OCI-LY1 (cell line): ENCODE results near the gene PADI1.

ENCODE experiments used
- H2AFZ ChIP-seq: fragments of 200-600 bp; sonication (generic), shearing (Covaris generic); 2 replicates; pipeline ENCODE4 v1.6.0; 2014; ENCODE audit warnings: antibody characterized with exemption, mild to moderate bottlenecking, low read length
- H3F3A ChIP-seq: fragments of 200-600 bp; sonication (generic), shearing (Covaris generic); 2 replicates; pipeline ENCODE4 v1.6.0; 2014; ENCODE audit warnings: mild to moderate bottlenecking, antibody characterized with exemption, low read length, moderate library complexity; ENCODE audit not compliant: insufficient read depth
- H3K27ac ChIP-seq: fragments of 200-600 bp; sonication (generic); 2 replicates; pipeline ENCODE4 v1.5.1; 2014; ENCODE audit warnings: low read length, mixed run types, mild to moderate bottlenecking, low read depth; ENCODE audit not compliant: poor library complexity, severe bottlenecking
- H3K27me3 ChIP-seq: fragments of 200-600 bp; sonication (generic); 2 replicates; pipeline ENCODE4 v1.6.0; 2014; ENCODE audit warnings: antibody characterized with exemption, mild to moderate bottlenecking, low read length, moderate library complexity; ENCODE audit not compliant: insufficient read depth
- H3K36me3 ChIP-seq: fragments of 200-600 bp; sonication (generic); 2 replicates; pipeline ENCODE4 v1.6.1; 2014; ENCODE audit warnings: mild to moderate bottlenecking, antibody characterized with exemption, low read length, moderate library complexity, mixed read lengths; ENCODE audit not compliant: insufficient read depth
- H3K4me1 ChIP-seq: fragments of 200-600 bp; sonication (generic); 2 replicates; pipeline ENCODE4 v1.5.1; 2014; ENCODE audit warnings: mild to moderate bottlenecking, low read length, moderate library complexity; ENCODE audit not compliant: insufficient read depth, severe bottlenecking
- H3K4me2 ChIP-seq: fragments of 200-600 bp; sonication (generic), shearing (Covaris generic); 2 replicates; pipeline ENCODE4 v1.6.1; 2014; ENCODE audit warnings: low read length
- H3K4me3 ChIP-seq: fragments of 200-600 bp; sonication (generic); 2 replicates; pipeline ENCODE4 v1.5.1; 2014; ENCODE audit warnings: low read length, low read depth, mild to moderate bottlenecking, mixed read lengths; ENCODE audit not compliant: poor library complexity, severe bottlenecking
- H3K79me2 ChIP-seq: fragments of 200-600 bp; shearing (Covaris generic); 2 replicates; pipeline ENCODE4 v1.6.1; 2016; ENCODE audit warnings: mixed run types, low read length, mixed read lengths; ENCODE audit not compliant: insufficient read depth
- H3K9ac ChIP-seq: fragments of 200-600 bp; sonication (generic), shearing (Covaris generic); 2 replicates; pipeline ENCODE4 v1.6.1; 2014; ENCODE audit warnings: mild to moderate bottlenecking, low read length, mixed read lengths
- H3K9me2 ChIP-seq: fragments of 200-600 bp; sonication (generic), shearing (Covaris generic); 2 replicates; pipeline ENCODE4 v1.6.1; 2014; ENCODE audit warnings: low read depth, mild to moderate bottlenecking, low read length, mixed read lengths
- H3K9me3 ChIP-seq: fragments of 200-600 bp; shearing (Covaris generic); 2 replicates; pipeline ENCODE4 v1.6.1; 2014; ENCODE audit warnings: low read length, mixed read lengths
- H4K20me1 ChIP-seq: fragments of 200-600 bp; sonication (generic), shearing (Covaris generic); 2 replicates; pipeline ENCODE4 v1.6.0; 2016; ENCODE audit warnings: mild to moderate bottlenecking, low read length; ENCODE audit not compliant: insufficient read depth
- EZH2 ChIP-seq: fragments of 200-600 bp; sonication (generic), shearing (Covaris generic); IDR thresholded peaks from 2 replicates; pipeline ENCODE4 v1.8.0; 2017; ENCODE audit warnings: borderline replicate concordance, mixed run types, mild to moderate bottlenecking, antibody characterized with exemption, low read length, moderate library complexity, mixed read lengths
- TF ChIP-seq, protein P1 (sequence below): fragments of 200-600 bp; sonication (generic), shearing (Covaris generic); IDR thresholded peaks from 2 replicates; pipeline ENCODE4 v1.5.1; 2017; ENCODE audit warnings: mild to moderate bottlenecking, antibody characterized with exemption, low read length, moderate library complexity, mixed read lengths

The PADI1 gene

DNA sequence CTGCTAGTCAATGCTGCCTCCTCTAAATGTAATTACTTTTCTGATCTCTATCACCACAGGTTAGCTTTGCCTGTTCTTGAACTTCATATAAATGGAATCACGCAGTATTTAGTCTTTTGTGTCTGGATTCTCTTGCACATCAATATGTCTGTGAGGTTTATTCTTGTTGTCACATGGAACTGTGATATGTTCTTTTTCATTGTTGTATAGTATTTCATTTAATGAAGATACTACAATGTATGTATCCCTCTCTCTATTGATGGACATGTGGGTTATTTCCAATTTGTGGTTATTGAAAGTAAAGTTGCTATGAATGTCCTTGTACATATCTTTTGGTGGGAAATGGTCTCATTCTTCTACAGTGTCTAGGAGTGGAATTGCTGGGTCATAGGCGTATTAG lies 16.7 kb upstream of the PADI1 start:
- H3K79me2 ChIP-seq = no peaks in the 10 kb centered on the region
- H4K20me1 ChIP-seq = no peaks in the 10 kb centered on the region
- TF ChIP-seq, protein P1, sequence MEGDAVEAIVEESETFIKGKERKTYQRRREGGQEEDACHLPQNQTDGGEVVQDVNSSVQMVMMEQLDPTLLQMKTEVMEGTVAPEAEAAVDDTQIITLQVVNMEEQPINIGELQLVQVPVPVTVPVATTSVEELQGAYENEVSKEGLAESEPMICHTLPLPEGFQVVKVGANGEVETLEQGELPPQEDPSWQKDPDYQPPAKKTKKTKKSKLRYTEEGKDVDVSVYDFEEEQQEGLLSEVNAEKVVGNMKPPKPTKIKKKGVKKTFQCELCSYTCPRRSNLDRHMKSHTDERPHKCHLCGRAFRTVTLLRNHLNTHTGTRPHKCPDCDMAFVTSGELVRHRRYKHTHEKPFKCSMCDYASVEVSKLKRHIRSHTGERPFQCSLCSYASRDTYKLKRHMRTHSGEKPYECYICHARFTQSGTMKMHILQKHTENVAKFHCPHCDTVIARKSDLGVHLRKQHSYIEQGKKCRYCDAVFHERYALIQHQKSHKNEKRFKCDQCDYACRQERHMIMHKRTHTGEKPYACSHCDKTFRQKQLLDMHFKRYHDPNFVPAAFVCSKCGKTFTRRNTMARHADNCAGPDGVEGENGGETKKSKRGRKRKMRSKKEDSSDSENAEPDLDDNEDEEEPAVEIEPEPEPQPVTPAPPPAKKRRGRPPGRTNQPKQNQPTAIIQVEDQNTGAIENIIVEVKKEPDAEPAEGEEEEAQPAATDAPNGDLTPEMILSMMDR = no peak
- no peak for TF ChIP-seq EZH2
- no peak overlapping the region for H3K4me2 ChIP-seq
- H3F3A ChIP-seq = no peaks in the 10 kb centered on the region
- H3K9me3 ChIP-seq = no peaks in the 10 kb centered on the region
- no peak overlapping the region for H3K4me3 ChIP-seq
- H3K27ac ChIP-seq = no peak overlapping the region
- no peaks in the 10 kb centered on the region for H3K4me1 ChIP-seq
- no peak overlapping the region for H2AFZ ChIP-seq
- no peaks in the 10 kb centered on the region; the same call in 1 of the 2 replicates for H3K36me3 ChIP-seq
- no peak overlapping the region for H3K9ac ChIP-seq
- H3K27me3 ChIP-seq = no peaks in the 10 kb centered on the region; the same call in 1 of the 2 replicates
- no peaks in the 10 kb centered on the region for H3K9me2 ChIP-seq

DNA sequence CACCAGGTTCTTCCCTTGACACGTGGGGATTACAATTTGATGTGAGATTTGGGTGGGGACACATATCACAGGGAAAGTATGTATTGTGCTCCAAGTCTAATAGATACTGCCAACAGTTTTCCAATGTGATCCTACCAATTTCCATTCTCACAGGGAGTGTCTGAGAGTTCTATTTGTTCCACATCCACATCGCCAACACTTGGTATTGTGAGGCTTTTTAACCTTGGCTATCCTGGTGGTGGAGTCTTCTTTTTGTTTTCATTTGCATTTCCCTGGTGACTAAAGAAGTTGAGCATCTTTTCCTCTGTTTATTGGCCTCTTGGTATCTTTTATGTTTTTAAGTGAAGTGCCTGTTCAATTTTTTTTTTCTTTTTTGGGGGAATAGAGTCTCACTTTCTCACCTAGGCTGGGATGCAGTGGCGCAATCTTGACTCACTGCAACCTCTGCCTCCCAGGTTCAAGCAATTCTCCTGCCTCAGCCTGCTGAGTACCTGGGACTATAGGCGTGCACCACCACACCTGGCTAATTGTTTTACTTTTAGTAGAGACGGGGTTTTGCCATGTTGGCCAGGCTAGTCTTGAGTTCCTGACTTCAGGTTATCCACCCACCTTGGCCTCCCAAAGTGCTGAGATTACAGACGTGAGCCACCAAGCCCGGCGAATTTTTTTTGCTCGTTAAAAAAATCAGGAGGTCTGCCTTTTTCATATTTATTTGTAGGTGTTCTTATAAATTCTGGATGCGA lies 15.9 kb upstream of the PADI1 start:
- TF ChIP-seq, protein P1 = no peak
- no peak for TF ChIP-seq EZH2
- Histone ChIP-seq H3K4me1 (no peaks in the 10 kb centered on the region), H3K9me2 (no peaks in the 10 kb centered on the region), H3K4me2 (no peak overlapping the region), H4K20me1 (no peaks in the 10 kb centered on the region), H3K27me3 (no peaks in the 10 kb centered on the region; the same call in 1 of the 2 replicates), H2AFZ (no peak overlapping the region), H3K36me3 (no peaks in the 10 kb centered on the region; the same call in 1 of the 2 replicates), H3K4me3 (no peak overlapping the region), H3K9ac (no peak overlapping the region), H3F3A (no peaks in the 10 kb centered on the region), H3K27ac (no peak overlapping the region), H3K9me3 (no peaks in the 10 kb centered on the region), H3K79me2 (no peaks in the 10 kb centered on the region)

DNA sequence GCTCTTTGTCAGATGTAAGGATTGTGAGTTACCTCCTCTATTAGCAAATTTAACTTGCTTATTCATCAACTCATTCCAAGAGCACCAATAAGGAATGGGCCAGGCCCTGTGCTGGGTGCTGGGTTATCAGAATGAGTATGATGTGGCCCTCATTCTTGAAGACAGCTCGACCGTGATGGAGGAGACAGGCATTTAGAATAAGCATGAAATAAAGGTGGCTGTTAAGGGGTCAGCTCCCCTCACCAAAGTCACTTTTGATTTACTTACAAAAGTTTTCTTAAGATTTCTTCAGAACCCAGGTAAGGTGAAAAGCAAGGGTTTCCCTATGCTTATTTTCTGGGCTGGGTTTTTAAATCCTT lies 15.3 kb upstream of the PADI1 start:
- Histone ChIP-seq H2AFZ (no peak overlapping the region), H3K79me2 (no peaks in the 10 kb centered on the region), H3K4me3 (no peak overlapping the region), H3K27ac (no peak overlapping the region), H3K4me1 (no peaks in the 10 kb centered on the region), H3K9me2 (no peaks in the 10 kb centered on the region), H3F3A (no peaks in the 10 kb centered on the region), H3K4me2 (no peak overlapping the region), H4K20me1 (no peaks in the 10 kb centered on the region), H3K27me3 (no peaks in the 10 kb centered on the region; the same call in 1 of the 2 replicates), H3K9ac (no peak overlapping the region), H3K9me3 (no peaks in the 10 kb centered on the region), H3K36me3 (no peaks in the 10 kb centered on the region; the same call in 1 of the 2 replicates)
- TF ChIP-seq, protein P1 = no peak
- no peak for TF ChIP-seq EZH2
